KOPT-K1 (cell line): Measurements from ENCODE around the gene UBE2G2.

Source experiments
- H3K27ac ChIP-seq: fragments of 200-600 bp; sonication (generic); 2 replicates; pipeline ENCODE4 v1.5.1; 2016; ENCODE audit warnings: antibody characterized with exemption, mild to moderate bottlenecking, low read depth, low read length; ENCODE audit not compliant: poor library complexity, severe bottlenecking
- H3K36me3 ChIP-seq: fragments of 200-600 bp; sonication (generic); 2 replicates; pipeline ENCODE4 v1.5.1; 2017; ENCODE audit warnings: antibody characterized with exemption, mild to moderate bottlenecking, low read length, moderate library complexity; ENCODE audit not compliant: insufficient read depth
- H3K9me3 ChIP-seq: fragments of 200-600 bp; sonication (generic); 2 replicates; pipeline ENCODE4 v1.5.1; 2017; ENCODE audit warnings: antibody characterized with exemption, low read length, mild to moderate bottlenecking; ENCODE audit not compliant: insufficient read depth, poor library complexity, severe bottlenecking

UBE2G2 gene

DNA sequence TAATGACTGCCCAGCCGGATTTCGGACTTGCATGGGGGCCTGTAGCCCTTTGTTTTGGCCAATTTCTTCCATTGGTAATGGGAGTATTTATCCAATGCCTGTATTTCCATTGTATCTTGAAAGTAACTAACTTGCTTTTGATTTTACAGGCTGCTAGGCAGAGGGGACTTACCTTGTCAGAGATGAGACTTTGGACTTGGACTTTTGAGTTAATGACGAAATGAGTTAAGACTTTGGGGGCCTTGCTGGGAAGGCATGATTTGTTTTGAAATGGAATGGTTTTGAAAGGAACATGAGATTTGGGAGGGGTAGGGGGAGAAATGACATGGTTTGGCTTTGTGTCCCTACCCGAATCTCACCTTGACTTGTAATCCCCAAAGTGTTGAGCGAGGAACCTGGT, 9.6 kb downstream of the UBE2G2 start:
- H3K36me3 ChIP-seq: peaks cover 57% of the 10 kb centered on the region
- no peak overlapping the region for H3K27ac ChIP-seq
- H3K9me3 ChIP-seq: no peaks in the 10 kb centered on the region

DNA sequence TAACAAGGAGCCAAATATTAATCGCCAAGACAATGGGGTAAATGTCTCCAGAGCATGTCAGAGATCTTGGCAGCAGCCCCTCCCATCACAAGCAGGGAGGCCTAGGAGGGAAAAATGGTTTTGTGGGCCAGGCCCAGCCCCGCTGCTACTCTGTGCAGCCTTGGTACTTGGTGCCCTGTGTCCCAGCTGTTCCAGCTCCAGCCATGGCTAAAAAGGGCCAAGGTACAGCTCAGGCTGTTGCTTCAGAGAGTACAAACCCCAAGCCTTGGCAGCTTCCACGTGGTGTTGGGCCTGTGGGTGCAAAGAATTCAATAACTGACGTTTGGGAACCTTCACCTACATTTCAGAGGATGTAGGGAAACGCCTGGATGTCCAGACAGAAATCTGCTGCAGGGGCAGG, 10.4 kb downstream of the UBE2G2 start:
- H3K36me3 ChIP-seq: peaks cover 55% of the 10 kb centered on the region
- no peak overlapping the region for H3K27ac ChIP-seq
- H3K9me3 ChIP-seq: no peaks in the 10 kb centered on the region

DNA sequence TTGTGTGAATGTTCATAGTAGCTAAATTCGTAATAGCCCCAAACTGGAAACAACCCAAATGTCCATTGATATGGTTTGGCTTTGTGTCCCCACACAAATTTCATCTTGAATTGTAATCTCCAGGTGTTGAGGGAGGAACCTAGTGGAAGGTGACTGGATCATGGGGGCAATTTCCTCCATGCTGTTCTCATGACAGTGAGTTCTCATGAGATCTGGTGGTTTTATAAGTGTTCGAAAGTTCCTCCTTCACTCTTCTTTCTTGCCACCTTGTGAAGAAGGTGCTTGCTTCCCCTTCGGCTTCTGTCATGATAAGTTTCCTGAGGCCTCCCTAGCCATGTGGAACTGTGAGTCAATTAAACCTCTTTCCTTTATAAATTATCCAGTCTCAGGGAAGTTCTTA, 11.3 kb downstream of the UBE2G2 start:
- Histone ChIP-seq H3K9me3 (no peaks in the 10 kb centered on the region), H3K27ac (no peak overlapping the region), H3K36me3 (peaks cover 56% of the 10 kb centered on the region)

GRCh38 chr21:44789880-44790279, 11.7 kb downstream of the UBE2G2 start:
- Histone ChIP-seq H3K36me3 (peaks cover 61% of the 10 kb centered on the region), H3K27ac (no peak overlapping the region), H3K9me3 (no peaks in the 10 kb centered on the region)

DNA sequence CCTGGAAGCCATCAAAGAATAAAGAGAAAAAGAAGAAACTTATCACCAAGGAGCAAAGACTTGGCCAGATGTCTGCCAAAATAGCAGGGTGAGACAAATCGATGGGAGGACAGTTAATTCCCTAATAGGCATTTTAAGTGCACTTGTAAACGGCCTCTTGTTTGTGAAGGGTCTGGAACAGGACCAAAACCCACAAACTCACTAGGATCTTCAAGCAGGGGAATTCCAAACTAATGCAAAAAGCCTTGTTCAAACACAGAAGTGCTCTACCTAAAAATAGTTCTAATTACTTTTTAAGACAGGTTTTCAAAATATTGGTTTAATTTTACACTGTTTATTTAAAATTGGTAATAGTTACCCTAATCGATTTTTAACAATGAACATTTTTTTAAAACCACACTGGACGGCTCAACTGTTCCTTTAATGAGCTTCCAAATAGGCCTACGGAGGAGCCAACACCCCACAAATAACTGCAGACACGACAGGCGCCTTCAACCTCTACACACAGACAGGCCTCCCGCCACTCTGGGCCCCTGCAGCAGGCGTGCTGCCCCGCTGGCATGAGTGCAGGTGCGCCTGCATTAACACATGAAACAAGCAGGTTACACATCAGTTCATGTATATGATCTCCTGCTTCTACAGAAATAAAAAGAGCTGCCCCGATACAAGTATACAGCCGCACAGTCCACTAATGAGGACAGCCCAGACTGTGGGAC, 15.8 kb downstream of the UBE2G2 start:
- Histone ChIP-seq H3K9me3 (no peaks in the 10 kb centered on the region), H3K36me3 (peaks cover 74% of the 10 kb centered on the region), H3K27ac (no peak overlapping the region)

- Histone ChIP-seq H3K27ac (no peak overlapping the region), H3K36me3 (peaks cover 74% of the 10 kb centered on the region)
These were observed 16.8 kb downstream of the UBE2G2 start for GRCh38 chr21:44784810-44785209.

GRCh38 chr21:44783020-44783696, 18.5 kb downstream of the UBE2G2 start:
- Histone ChIP-seq H3K36me3 (peaks cover 84% of the 10 kb centered on the region), H3K9me3 (no peaks in the 10 kb centered on the region), H3K27ac (no peak overlapping the region)

More at GRCh38 chr21:44784810-44785209, 16.8 kb downstream of the UBE2G2 start:
- no peaks in the 10 kb centered on the region for H3K9me3 ChIP-seq

DNA sequence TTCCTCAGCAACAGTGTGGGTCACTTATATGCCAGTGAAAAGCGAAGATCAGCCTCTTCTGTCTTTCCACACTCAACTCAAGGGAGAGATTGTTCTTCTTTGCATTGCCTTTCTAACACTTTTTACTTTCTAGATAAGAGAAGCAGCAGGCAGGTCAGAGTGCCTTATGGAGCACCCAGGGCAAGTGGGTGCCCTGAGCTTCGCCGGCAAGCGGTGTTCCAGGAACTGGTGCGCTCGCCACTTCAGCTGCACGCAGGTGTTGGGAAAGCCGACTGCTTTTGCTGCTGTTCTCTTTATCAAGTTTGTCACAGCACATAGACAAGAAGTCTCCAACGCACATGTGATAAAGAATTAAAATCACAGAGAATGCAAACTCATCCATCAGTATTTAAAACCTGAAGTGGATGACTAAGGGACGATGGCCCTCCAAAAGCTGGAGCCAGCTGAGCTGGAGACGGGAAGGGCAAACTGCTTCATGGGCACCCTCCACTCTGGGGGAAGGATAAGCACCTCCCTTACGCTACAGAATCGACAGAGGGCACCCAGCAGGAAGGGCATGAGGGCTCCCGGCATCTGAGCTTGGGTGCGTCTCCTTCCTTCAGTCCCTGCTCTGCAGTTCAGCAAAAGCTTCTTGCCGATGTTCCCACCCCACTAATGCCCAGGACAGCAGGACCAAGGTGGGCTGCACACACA, 20.7 kb downstream of the UBE2G2 start:
- Histone ChIP-seq H3K9me3 (no peaks in the 10 kb centered on the region), H3K27ac (no peak overlapping the region), H3K36me3 (peaks cover 87% of the 10 kb centered on the region)

- no peaks in the 10 kb centered on the region for H3K9me3 ChIP-seq
- peaks cover 87% of the 10 kb centered on the region for H3K36me3 ChIP-seq
- no peak overlapping the region for H3K27ac ChIP-seq
These were observed 21.5 kb downstream of the UBE2G2 start for GRCh38 chr21:44780137-44780502.

DNA sequence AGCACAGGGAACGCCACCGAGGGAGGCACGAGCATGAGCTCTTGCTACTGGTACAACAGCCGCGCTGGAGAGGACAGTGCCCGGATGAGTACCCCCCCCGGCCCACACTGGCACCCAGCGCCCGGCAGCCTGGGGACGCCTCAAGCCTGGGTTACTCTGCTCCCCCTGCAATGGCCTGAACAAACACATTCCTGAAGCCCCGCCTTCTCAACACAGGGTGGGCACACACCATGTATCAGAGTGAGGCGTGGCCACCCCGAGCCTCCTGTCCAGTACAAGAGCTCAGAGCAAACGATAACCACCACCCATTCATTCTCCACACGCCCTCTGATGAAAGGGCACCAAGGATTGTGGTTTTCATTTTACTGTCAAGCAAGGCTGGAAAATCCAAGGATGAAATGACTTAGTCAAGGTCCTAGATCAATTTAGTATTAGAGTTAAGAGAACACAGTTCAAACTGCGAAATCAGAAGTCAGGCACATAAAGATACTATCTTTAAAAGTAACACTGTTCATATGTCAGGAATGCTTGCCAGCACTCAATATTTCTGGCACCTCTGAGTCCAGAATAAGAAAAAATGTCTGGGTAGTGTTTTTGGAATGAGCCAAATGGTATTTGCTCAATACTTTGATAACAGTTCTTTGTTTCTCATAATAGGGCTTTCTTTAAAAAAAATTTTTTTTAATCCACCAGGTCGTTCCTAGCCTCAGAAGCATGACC, 22.0 kb downstream of the UBE2G2 start:
- H3K9me3 ChIP-seq: no peaks in the 10 kb centered on the region
- H3K27ac ChIP-seq: no peak overlapping the region
- peaks cover 87% of the 10 kb centered on the region for H3K36me3 ChIP-seq

DNA sequence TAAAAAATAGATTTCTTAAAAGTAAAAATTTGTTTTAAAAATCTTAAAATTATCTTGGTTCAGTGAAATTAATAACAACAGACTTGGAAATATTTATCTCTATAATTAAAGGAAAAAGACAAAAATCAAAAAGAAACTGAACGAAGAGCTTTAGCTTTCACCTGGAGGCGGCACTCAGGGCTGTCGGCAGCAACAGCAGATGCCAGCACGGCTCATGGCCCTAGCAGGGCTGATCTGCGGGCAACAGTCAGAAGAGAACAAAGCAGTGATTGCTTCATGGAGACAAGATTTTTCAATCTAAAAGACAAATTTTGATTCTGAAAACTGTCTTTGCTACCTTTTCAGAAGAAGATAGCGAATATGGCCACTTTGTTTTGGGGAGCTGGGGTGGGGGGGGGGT, 22.6 kb downstream of the UBE2G2 start:
- H3K9me3 ChIP-seq: no peaks in the 10 kb centered on the region
- H3K36me3 ChIP-seq: peaks cover 87% of the 10 kb centered on the region
- H3K27ac ChIP-seq: no peak overlapping the region

GRCh38 chr21:44778499-44778911, 23.1 kb downstream of the UBE2G2 start:
- Histone ChIP-seq H3K9me3 (no peaks in the 10 kb centered on the region), H3K27ac (no peak overlapping the region), H3K36me3 (peaks cover 87% of the 10 kb centered on the region)

DNA sequence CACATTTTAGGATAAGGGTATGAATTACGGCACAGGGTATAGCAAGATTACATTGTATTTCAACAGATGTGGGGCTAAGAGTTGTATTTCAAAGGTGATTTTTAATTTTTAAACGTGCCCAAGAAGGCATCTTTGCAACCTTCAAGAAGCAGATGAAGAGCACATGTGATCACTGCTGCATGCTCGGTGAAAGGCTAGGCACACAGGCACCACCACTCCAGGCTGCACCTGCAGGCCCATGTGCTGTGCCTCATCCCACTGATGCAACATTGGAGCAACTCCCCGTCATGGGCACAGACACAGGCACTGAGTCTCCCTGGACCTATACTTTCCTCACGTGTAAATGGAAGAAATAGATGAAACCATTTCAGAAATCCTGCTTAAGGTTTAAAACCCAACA, 23.5 kb downstream of the UBE2G2 start:
- Histone ChIP-seq H3K27ac (no peak overlapping the region), H3K9me3 (no peaks in the 10 kb centered on the region), H3K36me3 (peaks cover 87% of the 10 kb centered on the region)

GRCh38 chr21:44774972-44775371, 26.6 kb downstream of the UBE2G2 start:
- Histone ChIP-seq H3K36me3 (peaks cover 92% of the 10 kb centered on the region), H3K27ac (no peak overlapping the region), H3K9me3 (no peaks in the 10 kb centered on the region)

- H3K36me3 ChIP-seq: peaks cover 93% of the 10 kb centered on the region
- no peak overlapping the region for H3K27ac ChIP-seq
- no peaks in the 10 kb centered on the region for H3K9me3 ChIP-seq
These were observed 28.2 kb downstream of the UBE2G2 start for GRCh38 chr21:44773291-44773932.
